ENCODE measurements around the gene KRT86.

GRCh38 chr12:52243259-52243855 lies 31.1 kb upstream of the KRT86 start:
- TF ChIP-seq POLR2A (IDR thresholded peaks at IDR 0.05) = no peak
- no peak for TF ChIP-seq CTCF (IDR thresholded peaks at IDR 0.05 in 8 of 11, conservative IDR thresholded peaks at IDR 0.05 in 3 of 11)
- TF ChIP-seq POLR2AphosphoS5 (IDR thresholded peaks at IDR 0.05) = no peak

Measured in spleen (tissue), 7 donors.